AG08396 (cell line): Measurements from ENCODE around the gene EML5.
"Not testable (repeated sequence)": the region's sequence is repeated elsewhere in the genome, so short reads cannot be mapped to it uniquely, and the experiment has no call there.

Experiments used
- DNase-seq: peaks from one replicate; pipeline ENCODE4 v3.0.0; 2012; ENCODE audit warnings: low spot score, mixed read lengths

The EML5 gene

GRCh38 chr14:88802596-88802995 lies 9.8 kb upstream of the EML5 start:
- no peak for DNase-seq

GRCh38 chr14:88799522-88799921 lies 6.8 kb upstream of the EML5 start:
- no peak for DNase-seq

GRCh38 chr14:88798156-88798555 lies 5.4 kb upstream of the EML5 start:
- DNase-seq = no peak

GRCh38 chr14:88793259-88793625 lies 489 bp upstream of the EML5 start:
- DNase-seq = no peak

GRCh38 chr14:88791629-88792472 lies 902 bp downstream of the EML5 start:
- DNase-seq = peak; percentile 18

- no peak for DNase-seq
These were observed 1.5 kb downstream of the EML5 start for GRCh38 chr14:88791252-88791621.

- DNase-seq = no peak
These were observed 2.1 kb downstream of the EML5 start for GRCh38 chr14:88790501-88791251.

GRCh38 chr14:88789573-88789972 lies 3.2 kb downstream of the EML5 start:
- DNase-seq = not testable (repeated sequence)

GRCh38 chr14:88786715-88787114 lies 6.0 kb downstream of the EML5 start:
- DNase-seq = no peak

GRCh38 chr14:88785911-88786310 lies 6.8 kb downstream of the EML5 start:
- no peak for DNase-seq

GRCh38 chr14:88775532-88775931 lies 17.2 kb downstream of the EML5 start:
- no peak for DNase-seq

- no peak for DNase-seq
These were observed 22.0 kb downstream of the EML5 start for GRCh38 chr14:88770736-88771135.

- DNase-seq = peak; percentile 4
These were observed 27.6 kb downstream of the EML5 start for GRCh38 chr14:88765130-88765529.

- DNase-seq = no peak
These were observed 38.9 kb downstream of the EML5 start for GRCh38 chr14:88753873-88754272.

GRCh38 chr14:88750945-88751344 lies 41.8 kb downstream of the EML5 start:
- no peak for DNase-seq

- no peak for DNase-seq
These were observed 42.3 kb downstream of the EML5 start for GRCh38 chr14:88750413-88750812.

- DNase-seq = no peak
These were observed 43.6 kb downstream of the EML5 start for GRCh38 chr14:88749139-88749538.

- no peak for DNase-seq
These were observed 44.5 kb downstream of the EML5 start for GRCh38 chr14:88748288-88748687.

- DNase-seq = peak; percentile 10
These were observed 46.7 kb downstream of the EML5 start for GRCh38 chr14:88746052-88746451.

GRCh38 chr14:88737245-88737644 lies 55.5 kb downstream of the EML5 start:
- no peak for DNase-seq

- DNase-seq = no peak
These were observed 59.6 kb downstream of the EML5 start for GRCh38 chr14:88733121-88733520.

GRCh38 chr14:88729159-88729558 lies 63.6 kb downstream of the EML5 start:
- DNase-seq = peak; percentile 13

GRCh38 chr14:88727057-88727456 lies 65.7 kb downstream of the EML5 start:
- DNase-seq = no peak

GRCh38 chr14:88710709-88711108 lies 82.0 kb downstream of the EML5 start:
- no peak for DNase-seq
